HEK293T (cell line): ENCODE results near the gene HIPK3.

Source experiments
- ARNT ChIP-seq: fragments of 450-650 bp; IDR thresholded peaks from 2 replicates; pipeline ENCODE4 v1.6.1; 2017; ENCODE audit warnings: mild to moderate bottlenecking
- BHLHE40 ChIP-seq: fragments of 450-650 bp; IDR thresholded peaks from 2 replicates; pipeline ENCODE4 v1.6.1; 2016; ENCODE audit warnings: mild to moderate bottlenecking, moderate library complexity, borderline replicate concordance
- ELF4 ChIP-seq: fragments of 450-650 bp; IDR thresholded peaks from 2 replicates; pipeline ENCODE4 v1.6.1; 2017; ENCODE audit warnings: antibody characterized with exemption
- FOXK2 ChIP-seq: fragments of 450-650 bp; IDR thresholded peaks from 2 replicates; pipeline ENCODE4 v1.6.1; 2016; ENCODE audit warnings: mild to moderate bottlenecking
- FOXM1 ChIP-seq: fragments of 450-650 bp; IDR thresholded peaks from 2 replicates; pipeline ENCODE4 v1.6.1; 2017; ENCODE audit warnings: mild to moderate bottlenecking, borderline replicate concordance
- L3MBTL2 ChIP-seq: fragments of 450-650 bp; conservative IDR thresholded peaks from 2 replicates; pipeline ENCODE4 v1.6.1; 2016; ENCODE audit warnings: mild to moderate bottlenecking
- PKNOX1 ChIP-seq: fragments of 450-650 bp; IDR thresholded peaks from 2 replicates; pipeline ENCODE4 v1.6.1; 2016
- SP1 ChIP-seq: fragments of 450-650 bp; IDR thresholded peaks from 2 replicates; pipeline ENCODE4 v1.6.1; 2017
- SUZ12 ChIP-seq: fragments of 450-650 bp; IDR thresholded peaks from 2 replicates; pipeline ENCODE4 v1.6.1; 2016; ENCODE audit warnings: mild to moderate bottlenecking

GRCh38 chr11:33214187-33214586 lies 43.0 kb upstream of the HIPK3 start:
- no peak for TF ChIP-seq L3MBTL2
- TF ChIP-seq PKNOX1: no peak
- no peak for TF ChIP-seq ELF4
- TF ChIP-seq BHLHE40: no peak
- TF ChIP-seq SP1: no peak
- TF ChIP-seq SUZ12: no peak
- TF ChIP-seq ARNT: no peak
- TF ChIP-seq FOXM1: no peak
- TF ChIP-seq FOXK2: no peak
